Breast epithelium (tissue), 3 donors: Measurements from ENCODE around the gene IFNA4.
A peak's percentile ranks its signal among the peaks of the same experiment; 100 is the strongest.
"Not testable (repeated sequence)": the region's sequence is repeated elsewhere in the genome, so short reads cannot be mapped to it uniquely, and the experiment has no call there.

Source experiments
- CTCF ChIP-seq, 3 donors: fragments of 450-650 bp; IDR thresholded peaks; one replicate each; pipeline ENCODE4 v1.5.1; 2016 to 2017; ENCODE audit warnings: antibody characterized with exemption in 3 of 3, mild to moderate bottlenecking in 3 of 3, moderate library complexity in 3 of 3
- POLR2AphosphoS5 ChIP-seq, 3 donors: sonication (generic); formaldehyde crosslinking; IDR thresholded peaks; one replicate each; pipeline ENCODE4 v1.6.1; 2017; ENCODE audit warnings: antibody characterized with exemption in 3 of 3

- not testable (repeated sequence) for TF ChIP-seq POLR2AphosphoS5 (IDR thresholded peaks at IDR 0.05)
- peak in 2 of 3 donors; percentile 22 to 34 for TF ChIP-seq CTCF (IDR thresholded peaks at IDR 0.05)
These were observed 48.3 kb upstream of the IFNA4 start for GRCh38 chr9:21235468-21236359.
